NT2/D1 (cell line): ENCODE data around the gene KIF16B.

Source experiments
- SUZ12 ChIP-seq: IDR thresholded peaks from 2 replicates; pipeline ENCODE4 v1.6.1; 2011; ENCODE audit not compliant: insufficient read length, insufficient read depth; ENCODE audit errors: extremely low read depth
- YY1 ChIP-seq: IDR thresholded peaks from 2 replicates; pipeline ENCODE4 v1.6.1; 2011; ENCODE audit not compliant: insufficient read length, insufficient read depth
- ZNF274 ChIP-seq: IDR thresholded peaks from 2 replicates; pipeline ENCODE4 v1.6.1; 2011; ENCODE audit warnings: mild to moderate bottlenecking, low read depth, low read length

DNA sequence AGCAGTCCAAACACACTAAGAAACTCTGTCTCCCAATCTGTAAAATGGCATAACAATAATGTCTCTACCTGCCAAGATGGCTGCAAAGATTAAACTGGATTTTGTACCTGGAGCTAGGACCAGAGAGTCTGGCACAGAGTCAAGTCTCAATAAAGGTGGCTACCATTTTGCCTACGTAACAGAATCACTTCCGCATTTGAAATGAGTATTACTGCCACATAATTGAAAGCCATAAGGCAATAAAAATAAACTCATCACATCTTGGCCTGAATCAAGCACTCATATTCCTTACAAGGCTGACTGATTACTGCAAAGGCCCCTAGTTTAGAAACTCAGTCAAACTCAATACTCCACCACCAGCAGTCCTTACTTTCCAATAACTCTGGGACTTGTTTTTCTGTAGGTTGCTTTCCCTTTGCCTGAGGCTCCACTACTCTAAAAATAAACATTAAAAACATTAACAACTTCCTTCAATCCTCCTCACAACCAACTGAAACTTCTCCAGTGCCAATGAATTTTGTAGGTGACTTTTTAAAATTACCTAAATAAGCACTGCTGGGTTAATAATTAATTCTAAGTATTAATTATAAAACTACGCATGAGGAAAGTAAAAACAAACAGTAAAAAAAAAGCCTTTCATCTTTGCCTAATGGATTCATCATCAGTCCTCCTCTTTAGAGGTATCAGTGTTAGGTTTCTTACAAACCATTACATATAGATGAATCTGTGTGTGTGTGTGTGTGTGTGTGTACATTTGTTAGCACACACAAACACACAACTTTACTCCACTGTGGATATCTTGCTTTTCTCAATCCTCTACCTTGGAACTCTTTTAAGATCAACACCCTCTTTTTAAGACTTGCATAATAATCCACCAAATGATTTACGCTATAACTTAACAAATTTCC lies 3.7 kb downstream of the KIF16B start:
- TF ChIP-seq ZNF274, result no peak
- no peak for TF ChIP-seq YY1
- TF ChIP-seq SUZ12, result no peak
